Liver (tissue), 3 donors: ENCODE data around the gene DPP4.

Experiments
- EGR1 ChIP-seq, 2 donors: IDR thresholded peaks; 2 replicates each; pipeline ENCODE4 v1.6.1; 2016 to 2018; ENCODE audit warnings: antibody characterized with exemption in 2 of 2, low read depth in 2 of 2
- FOXA1 ChIP-seq: IDR thresholded peaks from 2 replicates; pipeline ENCODE4 v1.6.1; 2016; ENCODE audit warnings: antibody characterized with exemption
- GABPA ChIP-seq, 2 donors: IDR thresholded peaks in 1 of 2; conservative IDR thresholded peaks in 1 of 2; 2 replicates each; pipeline ENCODE4 v1.6.1; 2016; ENCODE audit warnings: antibody characterized with exemption in 2 of 2, mild to moderate bottlenecking in 1 of 2, moderate library complexity in 1 of 2
- JUND ChIP-seq, 2 donors: IDR thresholded peaks; 2 replicates each; pipeline ENCODE4 v1.6.1; 2016; ENCODE audit warnings: antibody characterized with exemption in 2 of 2
- NR2F2 ChIP-seq: IDR thresholded peaks from 2 replicates; pipeline ENCODE4 v1.6.1; 2016; ENCODE audit warnings: antibody characterized with exemption
- RAD21 ChIP-seq, 2 donors: IDR thresholded peaks; 2 replicates each; pipeline ENCODE4 v1.6.1; 2016; ENCODE audit warnings: antibody characterized with exemption in 2 of 2, mild to moderate bottlenecking in 2 of 2
- SP1 ChIP-seq: IDR thresholded peaks from 2 replicates; pipeline ENCODE4 v1.6.1; 2018; ENCODE audit warnings: antibody characterized with exemption, mild to moderate bottlenecking
- TAF1 ChIP-seq: conservative IDR thresholded peaks from 2 replicates; pipeline ENCODE4 v1.6.1; 2016; ENCODE audit warnings: antibody characterized with exemption, mild to moderate bottlenecking
- YY1 ChIP-seq: IDR thresholded peaks from 2 replicates; pipeline ENCODE4 v1.6.1; 2016; ENCODE audit warnings: antibody characterized with exemption, mild to moderate bottlenecking
- TF ChIP-seq, protein P1 (sequence below): fragments of 150-350 bp; IDR thresholded peaks from 2 replicates; pipeline ENCODE4 v1.5.1; 2017; ENCODE audit warnings: improper control_type of control experiment, low read depth, low read length; ENCODE audit not compliant: missing input control
- TF ChIP-seq, protein P2 (sequence below): IDR thresholded peaks from 2 replicates; pipeline ENCODE4 v1.6.1; 2016; ENCODE audit warnings: antibody characterized with exemption
- TF ChIP-seq, protein P3 (sequence below): IDR thresholded peaks from 2 replicates; pipeline ENCODE4 v1.6.1; 2016; ENCODE audit warnings: antibody characterized with exemption, mild to moderate bottlenecking
- TF ChIP-seq, protein P4 (sequence below): IDR thresholded peaks from 2 replicates; pipeline ENCODE4 v1.6.1; 2016; ENCODE audit warnings: antibody characterized with exemption
- donor health status: healthy.
- donor health status: healthy.

DNA sequence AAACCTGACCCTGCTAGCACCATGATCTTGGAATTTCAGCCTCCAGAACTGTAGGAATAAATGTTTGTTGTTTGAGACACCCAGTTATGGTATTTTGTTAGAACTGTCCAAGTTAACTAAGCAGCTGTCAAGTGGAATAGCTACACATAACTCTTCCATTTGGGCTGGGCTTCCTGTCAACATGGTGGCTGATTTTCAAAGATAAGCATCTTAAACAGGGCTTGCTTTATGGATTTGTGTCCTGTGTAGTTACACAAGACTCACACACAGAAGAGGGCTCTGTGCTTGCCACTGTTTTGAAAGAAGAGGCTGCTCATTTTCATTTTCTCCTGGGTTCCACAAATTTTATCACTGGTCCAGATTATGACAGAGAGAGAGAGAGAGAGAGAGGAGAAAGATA lies 42.3 kb upstream of the DPP4 start:
- TF ChIP-seq, protein P1, sequence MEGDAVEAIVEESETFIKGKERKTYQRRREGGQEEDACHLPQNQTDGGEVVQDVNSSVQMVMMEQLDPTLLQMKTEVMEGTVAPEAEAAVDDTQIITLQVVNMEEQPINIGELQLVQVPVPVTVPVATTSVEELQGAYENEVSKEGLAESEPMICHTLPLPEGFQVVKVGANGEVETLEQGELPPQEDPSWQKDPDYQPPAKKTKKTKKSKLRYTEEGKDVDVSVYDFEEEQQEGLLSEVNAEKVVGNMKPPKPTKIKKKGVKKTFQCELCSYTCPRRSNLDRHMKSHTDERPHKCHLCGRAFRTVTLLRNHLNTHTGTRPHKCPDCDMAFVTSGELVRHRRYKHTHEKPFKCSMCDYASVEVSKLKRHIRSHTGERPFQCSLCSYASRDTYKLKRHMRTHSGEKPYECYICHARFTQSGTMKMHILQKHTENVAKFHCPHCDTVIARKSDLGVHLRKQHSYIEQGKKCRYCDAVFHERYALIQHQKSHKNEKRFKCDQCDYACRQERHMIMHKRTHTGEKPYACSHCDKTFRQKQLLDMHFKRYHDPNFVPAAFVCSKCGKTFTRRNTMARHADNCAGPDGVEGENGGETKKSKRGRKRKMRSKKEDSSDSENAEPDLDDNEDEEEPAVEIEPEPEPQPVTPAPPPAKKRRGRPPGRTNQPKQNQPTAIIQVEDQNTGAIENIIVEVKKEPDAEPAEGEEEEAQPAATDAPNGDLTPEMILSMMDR: no peak
- no peak for TF ChIP-seq YY1
- no peak for TF ChIP-seq SP1
- TF ChIP-seq TAF1: no peak
- TF ChIP-seq, protein P2, sequence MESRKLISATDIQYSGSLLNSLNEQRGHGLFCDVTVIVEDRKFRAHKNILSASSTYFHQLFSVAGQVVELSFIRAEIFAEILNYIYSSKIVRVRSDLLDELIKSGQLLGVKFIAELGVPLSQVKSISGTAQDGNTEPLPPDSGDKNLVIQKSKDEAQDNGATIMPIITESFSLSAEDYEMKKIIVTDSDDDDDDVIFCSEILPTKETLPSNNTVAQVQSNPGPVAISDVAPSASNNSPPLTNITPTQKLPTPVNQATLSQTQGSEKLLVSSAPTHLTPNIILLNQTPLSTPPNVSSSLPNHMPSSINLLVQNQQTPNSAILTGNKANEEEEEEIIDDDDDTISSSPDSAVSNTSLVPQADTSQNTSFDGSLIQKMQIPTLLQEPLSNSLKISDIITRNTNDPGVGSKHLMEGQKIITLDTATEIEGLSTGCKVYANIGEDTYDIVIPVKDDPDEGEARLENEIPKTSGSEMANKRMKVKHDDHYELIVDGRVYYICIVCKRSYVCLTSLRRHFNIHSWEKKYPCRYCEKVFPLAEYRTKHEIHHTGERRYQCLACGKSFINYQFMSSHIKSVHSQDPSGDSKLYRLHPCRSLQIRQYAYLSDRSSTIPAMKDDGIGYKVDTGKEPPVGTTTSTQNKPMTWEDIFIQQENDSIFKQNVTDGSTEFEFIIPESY: no peak
- TF ChIP-seq RAD21 (IDR thresholded peaks at IDR 0.05): no peak
- no peak for TF ChIP-seq EGR1 (IDR thresholded peaks at IDR 0.05; ENCODE audit: low read depth in 2 of 2)
- TF ChIP-seq, protein P3, sequence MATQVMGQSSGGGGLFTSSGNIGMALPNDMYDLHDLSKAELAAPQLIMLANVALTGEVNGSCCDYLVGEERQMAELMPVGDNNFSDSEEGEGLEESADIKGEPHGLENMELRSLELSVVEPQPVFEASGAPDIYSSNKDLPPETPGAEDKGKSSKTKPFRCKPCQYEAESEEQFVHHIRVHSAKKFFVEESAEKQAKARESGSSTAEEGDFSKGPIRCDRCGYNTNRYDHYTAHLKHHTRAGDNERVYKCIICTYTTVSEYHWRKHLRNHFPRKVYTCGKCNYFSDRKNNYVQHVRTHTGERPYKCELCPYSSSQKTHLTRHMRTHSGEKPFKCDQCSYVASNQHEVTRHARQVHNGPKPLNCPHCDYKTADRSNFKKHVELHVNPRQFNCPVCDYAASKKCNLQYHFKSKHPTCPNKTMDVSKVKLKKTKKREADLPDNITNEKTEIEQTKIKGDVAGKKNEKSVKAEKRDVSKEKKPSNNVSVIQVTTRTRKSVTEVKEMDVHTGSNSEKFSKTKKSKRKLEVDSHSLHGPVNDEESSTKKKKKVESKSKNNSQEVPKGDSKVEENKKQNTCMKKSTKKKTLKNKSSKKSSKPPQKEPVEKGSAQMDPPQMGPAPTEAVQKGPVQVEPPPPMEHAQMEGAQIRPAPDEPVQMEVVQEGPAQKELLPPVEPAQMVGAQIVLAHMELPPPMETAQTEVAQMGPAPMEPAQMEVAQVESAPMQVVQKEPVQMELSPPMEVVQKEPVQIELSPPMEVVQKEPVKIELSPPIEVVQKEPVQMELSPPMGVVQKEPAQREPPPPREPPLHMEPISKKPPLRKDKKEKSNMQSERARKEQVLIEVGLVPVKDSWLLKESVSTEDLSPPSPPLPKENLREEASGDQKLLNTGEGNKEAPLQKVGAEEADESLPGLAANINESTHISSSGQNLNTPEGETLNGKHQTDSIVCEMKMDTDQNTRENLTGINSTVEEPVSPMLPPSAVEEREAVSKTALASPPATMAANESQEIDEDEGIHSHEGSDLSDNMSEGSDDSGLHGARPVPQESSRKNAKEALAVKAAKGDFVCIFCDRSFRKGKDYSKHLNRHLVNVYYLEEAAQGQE: no peak
- TF ChIP-seq, protein P4, sequence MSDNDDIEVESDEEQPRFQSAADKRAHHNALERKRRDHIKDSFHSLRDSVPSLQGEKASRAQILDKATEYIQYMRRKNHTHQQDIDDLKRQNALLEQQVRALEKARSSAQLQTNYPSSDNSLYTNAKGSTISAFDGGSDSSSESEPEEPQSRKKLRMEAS: no peak
- no peak for TF ChIP-seq FOXA1
- no peak for TF ChIP-seq NR2F2
- no peak for TF ChIP-seq GABPA (IDR thresholded peaks at IDR 0.05 in 1 of 2, conservative IDR thresholded peaks at IDR 0.05 in 1 of 2)
- no peak for TF ChIP-seq JUND (IDR thresholded peaks at IDR 0.05)
